Muscle of back (tissue), 11 donors: ENCODE measurements around the gene DCTN2. TPM values are rescaled to one million over a fixed set of nuclear protein-coding genes. Genes with fewer than 3 reads are reported as not detected.

Experiments
- DNase-seq, 3 donors: peaks; one replicate each; pipeline versions ENCODE4 v3.0.0 to v3.0.0-alpha.2; 2013
- polyA plus RNA-seq, 10 donors: library from polyadenylated mRNA; unstranded; fragments of 120-200 nt; gene quantifications; one replicate each; pipeline ENCODE4 v1.2.1, GENCODE V29; 2013; ENCODE audit not compliant: insufficient read length in 10 of 10

The DCTN2 gene
- polyA plus RNA-seq, 10 donors: 131 to 157 (median 148) TPM

DNA sequence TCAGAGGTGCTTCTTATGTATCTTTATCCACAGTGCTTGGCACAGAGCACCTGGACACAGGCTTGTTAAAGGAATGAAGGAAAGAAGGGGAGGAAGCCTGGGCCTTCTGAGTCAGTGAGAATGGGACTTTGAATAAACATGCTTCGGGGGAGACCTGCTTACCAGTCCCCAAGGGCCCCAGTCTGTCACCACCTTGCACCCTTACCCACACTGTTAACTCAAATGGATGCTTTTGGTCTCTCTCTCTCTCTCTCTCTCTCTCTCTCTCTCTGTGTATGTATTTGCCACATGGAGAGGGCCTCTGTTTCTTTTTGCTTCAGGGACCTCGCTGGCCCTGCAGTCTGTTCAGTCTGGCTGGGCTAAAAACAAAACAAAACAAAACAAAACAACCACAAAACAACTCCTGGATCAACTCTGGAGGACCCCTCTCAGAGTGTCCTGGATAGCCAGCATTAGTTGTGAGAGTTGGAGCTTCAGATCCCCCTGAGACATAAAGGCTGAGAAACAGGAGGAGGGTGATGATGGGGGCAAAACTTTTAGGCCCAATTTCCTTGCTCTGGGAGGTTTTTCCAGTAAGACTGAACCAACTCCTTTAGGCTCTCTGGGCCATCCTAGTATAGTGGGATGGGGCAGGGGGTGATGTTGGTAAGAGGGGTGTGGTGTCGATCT is 4.8 kb upstream of the DCTN2 start:
- DNase-seq: no peak

DNA sequence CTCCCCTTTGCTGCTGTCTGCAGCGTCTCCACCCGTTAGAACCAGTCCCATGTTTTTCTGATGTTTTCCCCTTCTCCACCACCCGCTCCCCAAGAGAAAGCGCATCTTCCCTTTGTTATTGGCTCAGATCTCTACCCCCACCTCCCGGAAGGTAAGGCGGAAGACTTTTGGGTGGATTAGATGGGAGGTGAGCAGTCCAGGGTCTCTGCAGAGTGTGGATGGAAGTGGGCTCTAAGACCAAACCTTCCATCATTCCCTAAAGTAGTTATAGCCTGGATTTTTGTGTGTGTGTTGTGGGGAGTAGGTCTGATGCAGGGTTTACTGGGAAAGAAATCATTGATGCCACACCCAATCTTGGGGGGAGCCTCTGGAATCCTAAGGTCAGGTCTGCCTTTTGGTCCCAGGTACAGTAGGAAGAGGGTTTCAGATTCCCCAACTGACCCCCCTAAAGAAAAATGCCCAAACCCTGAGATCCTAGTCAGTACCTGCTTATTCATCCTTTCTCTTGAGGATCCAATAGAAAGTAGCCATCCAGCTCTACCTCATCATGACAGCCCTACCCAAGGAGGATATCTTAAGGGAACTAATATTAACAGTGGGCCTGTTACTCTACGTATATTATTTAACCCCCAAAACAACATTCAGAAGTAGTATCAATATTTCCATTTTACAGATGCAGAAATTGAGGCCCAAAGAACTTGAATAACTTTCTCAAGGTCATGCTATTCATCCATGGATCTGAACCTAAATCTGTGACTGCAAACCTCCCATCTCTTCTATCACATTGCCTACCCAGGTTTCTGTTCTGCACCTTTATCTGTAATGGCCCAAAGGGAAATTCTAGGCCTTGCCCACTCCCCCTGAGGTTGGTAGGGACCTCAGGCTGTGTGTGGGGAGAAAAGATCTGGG is 3.9 kb upstream of the DCTN2 start:
- no peak for DNase-seq

DNA sequence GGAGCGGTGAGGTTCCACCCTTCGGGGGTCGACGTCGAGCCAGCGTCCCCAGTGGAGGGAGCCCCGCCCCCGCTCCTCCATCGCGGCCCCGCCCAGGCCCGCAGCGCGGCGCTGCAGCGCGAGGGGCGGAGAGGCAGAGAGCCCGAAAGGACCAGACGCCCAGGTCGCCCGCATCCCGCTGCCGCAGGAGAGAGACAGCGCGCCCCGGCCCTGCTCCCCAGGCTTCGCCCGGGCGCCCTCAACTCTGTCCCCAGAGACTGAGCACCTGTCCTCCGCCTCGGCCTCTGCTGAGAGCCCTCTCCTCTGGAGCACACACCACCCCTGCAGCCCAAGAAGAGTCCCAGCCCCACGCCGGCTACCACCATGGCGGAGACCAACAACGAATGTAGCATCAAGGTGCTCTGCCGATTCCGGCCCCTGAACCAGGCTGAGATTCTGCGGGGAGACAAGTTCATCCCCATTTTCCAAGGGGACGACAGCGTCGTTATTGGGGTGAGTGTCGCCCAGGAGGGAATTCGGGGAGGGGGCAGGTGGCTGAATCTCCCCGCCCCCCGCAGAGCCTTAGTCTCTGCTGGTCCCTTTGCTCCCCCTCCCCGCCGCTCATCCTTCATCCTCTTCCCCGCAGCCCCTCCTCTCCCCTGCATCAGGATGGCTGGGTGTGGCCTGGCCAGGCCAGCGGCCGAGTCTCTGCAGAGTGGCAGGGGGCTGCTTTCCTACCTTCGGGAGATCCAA is 3.1 kb upstream of the DCTN2 start, which contains the start of gene KIF5A:
TSS of gene KIF5A (plus strand) at position 136 of the 732 bp plus-strand sequence. CDS start at position 364, 228 bp downstream.
- no peak for DNase-seq

- no peak for DNase-seq
Observed at GRCh38 chr12:57549203-57549908, 2.4 kb upstream of the DCTN2 start.

DNA sequence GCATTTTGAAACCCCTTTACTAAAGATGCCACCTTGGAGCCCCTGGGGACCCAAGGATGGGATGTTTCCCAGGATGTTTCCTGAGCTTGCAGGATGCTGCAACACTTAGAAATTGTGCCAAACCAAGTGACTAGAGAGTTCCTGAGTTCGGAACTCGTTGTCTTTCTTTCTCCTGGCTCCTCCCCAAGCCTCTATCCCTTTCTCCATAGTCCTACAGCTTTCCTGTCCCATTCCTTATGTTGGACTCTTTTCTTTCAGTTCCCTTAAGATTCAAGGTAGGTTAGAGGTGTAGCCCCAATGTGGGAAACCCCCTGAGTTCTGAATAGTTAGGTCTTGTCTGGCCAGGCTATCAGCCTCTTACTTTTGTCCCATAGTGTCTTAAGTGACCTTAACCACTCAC is 1.5 kb upstream of the DCTN2 start:
- DNase-seq: no peak

GRCh38 chr12:57548013-57548315 is 972 bp upstream of the DCTN2 start:
- no peak for DNase-seq

DNA sequence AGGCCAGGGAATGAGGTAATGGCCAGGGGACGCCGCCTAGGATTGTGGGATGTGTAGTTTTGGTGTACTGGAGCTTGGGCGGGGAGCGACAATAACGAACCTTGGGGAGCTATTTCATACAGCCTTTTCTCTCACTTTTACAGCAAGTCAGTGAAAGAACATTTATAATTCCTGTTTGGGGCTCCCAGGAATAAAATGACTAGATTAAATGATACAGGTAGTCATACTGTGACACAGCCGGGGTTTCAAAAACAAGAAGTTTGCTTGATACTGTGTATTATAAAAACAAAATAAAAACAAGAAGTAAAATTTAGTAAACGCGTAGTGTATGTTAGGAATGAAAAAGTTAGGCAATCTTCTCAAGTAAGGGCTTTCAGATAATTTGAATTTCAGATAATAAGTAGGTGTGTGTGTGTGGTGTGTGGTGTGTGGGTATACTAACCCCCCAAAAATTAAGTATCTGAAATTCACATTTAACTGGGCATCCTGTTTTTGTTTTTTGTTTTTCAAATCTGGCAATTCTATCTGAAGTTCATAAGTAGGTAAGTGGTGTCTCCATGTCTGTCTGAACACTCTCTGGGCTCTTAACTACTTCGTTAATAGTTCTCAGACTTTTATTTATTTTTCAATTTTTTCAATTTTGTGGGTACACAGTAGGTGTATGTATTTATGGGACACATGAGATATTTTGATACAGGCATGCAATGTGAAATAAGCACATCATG is 458 bp upstream of the DCTN2 start:
- DNase-seq: no peak

DNA sequence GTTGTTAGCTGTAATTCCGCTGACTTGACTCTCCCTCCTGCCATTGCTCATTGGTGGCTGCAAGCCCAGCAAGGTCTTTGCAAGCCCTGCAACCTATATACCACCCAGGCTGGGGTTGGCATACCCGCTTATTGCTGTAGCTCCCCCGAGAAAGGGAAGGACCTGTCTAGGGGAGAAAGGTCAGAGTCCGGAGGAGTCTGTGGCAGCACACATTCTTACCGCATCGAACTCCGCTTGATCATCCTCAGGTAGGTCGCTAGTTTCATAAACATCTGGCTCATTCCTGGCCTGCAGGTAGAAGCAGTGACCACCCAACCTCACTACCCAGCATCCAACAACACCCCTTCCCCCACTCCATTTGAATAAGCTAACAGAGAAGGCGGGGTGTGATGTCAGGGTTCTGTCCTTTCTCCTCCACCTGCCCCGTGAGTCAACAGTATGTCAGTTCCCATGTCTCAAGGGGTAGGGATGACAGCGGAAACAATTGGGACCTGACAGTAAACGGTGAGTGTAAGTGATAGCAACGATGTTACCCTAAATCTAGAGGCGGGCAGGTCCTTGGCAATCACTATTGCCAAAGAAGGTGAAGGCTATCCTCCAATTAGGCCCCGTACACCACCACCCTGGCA is 1.1 kb downstream of the DCTN2 start:
- no peak for DNase-seq

- DNase-seq: no peak
Observed at GRCh38 chr12:57543581-57543980, 3.4 kb downstream of the DCTN2 start.

GRCh38 chr12:57541717-57542116 is 5.3 kb downstream of the DCTN2 start:
- DNase-seq: no peak

- DNase-seq: no peak
Observed at GRCh38 chr12:57541001-57541400, 6.0 kb downstream of the DCTN2 start.

DNA sequence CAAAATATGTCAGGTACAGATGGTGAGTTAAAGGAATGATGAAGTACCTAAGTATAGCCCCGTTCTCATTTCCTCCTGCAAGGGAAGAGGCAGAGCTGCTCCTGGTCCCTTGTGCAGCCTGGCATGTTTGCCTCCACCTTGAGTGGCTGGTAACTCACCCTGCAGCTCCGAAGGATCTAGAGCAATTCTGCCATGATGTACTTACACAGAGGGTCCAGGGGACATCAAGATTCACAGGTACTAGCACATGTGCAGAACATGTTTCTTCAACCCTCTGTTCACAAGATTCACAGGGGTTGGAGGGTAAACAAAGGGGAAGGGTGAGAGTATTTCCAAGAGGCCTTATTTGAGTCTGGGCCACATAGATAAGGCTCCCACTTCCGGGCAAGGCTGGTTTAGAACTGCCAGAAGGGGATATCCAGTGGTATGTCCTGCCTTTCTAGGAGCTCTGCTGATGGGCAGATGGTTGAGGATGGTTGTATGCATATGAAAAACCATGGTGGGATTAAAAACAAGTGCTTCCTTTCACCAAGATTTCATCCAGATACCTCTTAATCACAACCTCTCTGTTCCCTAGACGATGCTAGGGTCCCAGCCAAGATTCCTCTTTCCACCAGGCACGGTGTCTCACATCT is 7.7 kb downstream of the DCTN2 start:
- no peak for DNase-seq

- DNase-seq: no peak
Observed at GRCh38 chr12:57536597-57536942, 10.4 kb downstream of the DCTN2 start.

DNA sequence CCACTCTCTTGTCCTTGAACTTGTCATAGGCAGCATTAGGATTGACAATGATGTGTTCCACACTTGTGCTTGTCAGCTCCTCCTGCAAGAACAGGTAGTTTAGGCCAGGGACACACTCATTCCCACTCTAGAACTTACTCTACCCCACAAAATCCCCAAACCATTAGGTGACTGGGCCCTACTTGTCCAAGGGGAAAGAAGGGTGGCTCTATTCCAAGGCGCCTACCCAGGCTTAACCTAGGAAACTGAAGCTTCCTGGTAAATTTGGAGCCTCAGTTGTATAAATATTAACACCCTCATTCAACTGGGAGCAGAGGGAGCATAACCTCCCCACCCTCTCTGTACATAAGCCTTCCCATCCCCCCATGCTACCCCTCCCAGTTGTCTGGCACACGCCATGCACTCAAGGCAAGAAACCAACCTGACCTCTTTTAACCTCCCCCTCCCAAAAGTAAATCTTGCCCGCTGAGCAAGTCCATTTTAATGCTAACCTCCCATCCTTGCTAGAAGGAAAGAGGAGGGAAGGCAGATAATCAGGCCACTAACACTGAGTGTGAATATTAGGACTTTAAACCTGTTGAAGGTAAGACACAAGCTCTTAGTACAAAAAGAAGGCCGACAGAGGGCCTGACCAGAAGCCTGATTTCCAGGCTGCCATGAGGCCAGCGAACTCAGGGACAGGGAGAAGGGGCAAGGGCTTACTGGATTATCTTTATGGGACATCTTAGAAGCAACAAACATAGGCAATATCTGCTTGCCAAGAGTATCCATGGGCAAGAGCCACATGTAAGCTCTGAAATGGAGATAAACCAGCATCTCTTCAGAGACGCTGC is 11.0 kb downstream of the DCTN2 start:
- no peak for DNase-seq

DNA sequence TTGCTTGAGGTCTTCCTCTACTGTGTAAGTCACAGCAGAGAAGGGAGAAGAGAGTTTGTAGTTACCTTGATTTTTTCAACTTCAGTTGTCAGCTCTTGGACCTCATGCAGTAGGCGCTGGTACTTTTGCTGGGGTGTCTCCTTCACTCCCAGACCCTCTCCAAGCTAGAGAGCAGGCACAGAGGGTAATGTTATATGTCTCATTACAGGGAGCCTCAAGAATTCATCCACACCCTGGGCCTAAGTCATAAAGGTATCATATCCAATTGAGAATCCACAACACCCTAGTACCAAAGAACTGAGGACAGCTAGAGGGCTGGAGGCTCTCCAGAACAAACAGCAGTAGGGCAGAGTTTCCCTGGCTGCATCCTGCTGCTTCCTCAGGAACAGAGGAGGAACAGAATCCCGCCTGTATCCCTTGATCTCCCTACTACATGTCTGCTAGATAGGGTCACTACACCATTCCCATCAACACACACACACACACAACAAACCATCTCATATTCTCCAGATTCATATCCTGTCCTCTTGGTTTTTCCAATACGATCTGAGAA is 11.9 kb downstream of the DCTN2 start:
- no peak for DNase-seq

DNA sequence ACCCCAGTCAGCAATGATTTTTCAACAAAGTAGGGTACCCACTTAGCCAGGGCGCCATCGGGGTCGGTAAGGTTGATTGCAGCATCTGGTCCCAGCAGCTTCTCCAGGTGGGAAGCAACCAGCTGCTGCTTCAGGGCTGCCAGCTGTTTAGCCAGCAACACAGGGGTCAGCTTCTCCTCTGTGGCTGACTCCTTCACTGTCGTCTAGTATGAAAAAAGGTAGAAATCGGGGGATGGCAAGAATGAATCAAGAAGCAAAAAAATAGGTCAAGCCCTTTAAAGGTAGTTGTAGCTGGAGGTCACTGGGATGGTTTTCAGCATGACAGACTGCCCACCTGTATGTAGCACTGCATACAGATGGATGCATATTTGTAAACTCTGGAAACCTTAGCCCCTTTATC is 12.7 kb downstream of the DCTN2 start:
- DNase-seq: no peak

DNA sequence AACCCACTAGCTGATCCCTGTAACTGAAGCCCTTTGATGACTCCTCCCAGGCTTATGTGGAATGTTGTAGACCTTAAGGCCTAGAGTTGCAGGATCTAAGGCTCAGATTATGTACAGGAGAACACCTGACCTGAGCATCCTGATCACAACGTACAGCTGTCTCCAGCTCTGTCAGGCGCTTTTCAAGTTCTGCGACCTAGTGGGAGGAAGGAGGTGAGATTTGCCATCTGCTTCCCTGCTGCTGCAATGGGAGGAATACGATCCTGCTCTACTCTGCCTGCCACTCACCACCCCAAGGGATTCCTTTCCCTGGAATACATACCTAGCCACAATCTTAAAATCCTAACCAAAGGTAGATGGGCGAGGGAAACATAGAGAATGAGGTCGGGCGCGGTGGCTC is 13.9 kb downstream of the DCTN2 start:
- no peak for DNase-seq

GRCh38 chr12:57531836-57532235 is 15.2 kb downstream of the DCTN2 start:
- no peak for DNase-seq
